K562 (cell line): Measurements from ENCODE around the gene HYOU1. TPM values are rescaled to one million over a fixed set of nuclear protein-coding genes. Genes with fewer than 3 reads are reported as not detected.

Source experiments
- CEBPZ ChIP-seq: fragments of 150-350 bp; IDR thresholded peaks from 2 replicates; pipeline ENCODE4 v1.6.1; 2014; ENCODE audit warnings: low read depth, mild to moderate bottlenecking, low read length, borderline replicate concordance
- CREB5 ChIP-seq: fragments of 250-450 bp; sonication (Bioruptor Pico); IDR thresholded peaks from 2 replicates; pipeline ENCODE4 v1.5.0; 2020; ENCODE audit warnings: mild to moderate bottlenecking
- EGR1 ChIP-seq: fragments of 450-650 bp; conservative IDR thresholded peaks from 2 replicates; pipeline ENCODE4 v1.6.1; 2017; ENCODE audit warnings: mild to moderate bottlenecking
- GABPB1 ChIP-seq: sonication (generic); formaldehyde crosslinking; IDR thresholded peaks from 2 replicates; pipeline ENCODE4 v1.8.0; 2022; ENCODE audit warnings: mild to moderate bottlenecking, missing genetic modification reagents
- GTF3C2 ChIP-seq: IDR thresholded peaks from 3 replicates; pipeline ENCODE4 v1.6.1; 2011; ENCODE audit warnings: borderline replicate concordance, mild to moderate bottlenecking, moderate library complexity; ENCODE audit not compliant: insufficient read length; ENCODE audit errors: extremely low read depth
- KDM1A ChIP-seq, 2 experiments: fragments of 450-650 bp; IDR thresholded peaks; 2 replicates each; pipeline ENCODE4 v1.6.1; 2016; ENCODE audit warnings: mild to moderate bottlenecking in 2 of 2
- MECOM ChIP-seq: fragments of 250-450 bp; sonication (Bioruptor Pico); IDR thresholded peaks from 2 replicates; pipeline ENCODE4 v1.8.0; 2022; ENCODE audit warnings: inconsistent platforms
- MYC ChIP-seq, 2 experiments: fragments of 250-450 bp in 1 of 2; sonication (Bioruptor Pico) in 1 of 2; IDR thresholded peaks; 2 replicates each; pipeline versions ENCODE4 v1.5.1 to v1.6.1; 2012 to 2021; ENCODE audit warnings: low read depth in 2 of 2, borderline replicate concordance in 1 of 2, improper control_type of control experiment in 1 of 2, low read length in 1 of 2, mild to moderate bottlenecking in 1 of 2, moderate library complexity in 1 of 2
- NFE2L1 ChIP-seq: fragments of 450-650 bp; IDR thresholded peaks from 2 replicates; pipeline ENCODE4 v1.6.1; 2016; ENCODE audit warnings: missing genetic modification characterization, low read depth, mild to moderate bottlenecking, missing compliant biosample characterization, moderate library complexity, borderline replicate concordance
- NFIX ChIP-seq: fragments of 250-450 bp; sonication (Bioruptor Pico); IDR thresholded peaks from 2 replicates; pipeline ENCODE4 v1.4.0; 2020; ENCODE audit warnings: low read depth, mild to moderate bottlenecking, moderate library complexity
- RFX5 ChIP-seq: IDR thresholded peaks from 2 replicates; pipeline ENCODE4 v1.6.1; 2011; ENCODE audit warnings: low read depth, mild to moderate bottlenecking, improper control_type of control experiment, low read length
- SAP30 ChIP-seq: fragments of 200-600 bp; sonication (generic); IDR thresholded peaks from 2 replicates; pipeline ENCODE4 v1.6.1; 2012; ENCODE audit warnings: borderline replicate concordance, low read depth, mild to moderate bottlenecking, moderate library complexity, low read length, control low read depth, inconsistent platforms; ENCODE audit not compliant: insufficient read depth, poor library complexity, severe bottlenecking
- ZBTB11 ChIP-seq, 3 experiments: fragments of 200-800 bp in 1 of 3; fragments of 250-450 bp in 1 of 3; fragments of 450-650 bp in 1 of 3; sonication (Bioruptor Pico) in 1 of 3; sonication (Bioruptor generic) in 1 of 3; formaldehyde crosslinking in 1 of 3; IDR thresholded peaks; 2 replicates each; pipeline versions ENCODE4 v1.6.1 to v1.8.0; 2016 to 2022; ENCODE audit warnings: mild to moderate bottlenecking in 2 of 3, missing genetic modification characterization in 2 of 3, missing compliant biosample characterization in 1 of 3, moderate library complexity in 1 of 3
- polyA plus RNA-seq, 8 experiments: library from polyadenylated mRNA; depleted of rRNA in 4 of 8; stranded (reverse) in 5 of 8; unstranded in 3 of 8; fragments of >200 nt; fragmentation: Nextera tagmentation in 2 of 8; fragmentation: Illumina TruSeq in 1 of 8; extraction: Ambion mirVana in 2 of 8; extraction: Trizol in 1 of 8; gene quantifications; 2 replicates each; pipeline versions ENCODE4 v1.2.1 to v1.2.3, GENCODE V29; 2011 to 2014; ENCODE audit warnings: inconsistent platforms in 1 of 8, missing spikeins in 1 of 8
- total RNA-seq, 7 experiments: library from RNA; depleted of rRNA in 6 of 7; stranded (reverse); fragments of >200 nt in 6 of 7; fragmentation: Illumina TruSeq in 2 of 7; extraction: Trizol in 2 of 7; gene quantifications; 2 replicates each; pipeline versions ENCODE4 v1.2.1 to v1.2.3, GENCODE V29; 2011 to 2021; ENCODE audit warnings: low replicate concordance in 1 of 7

The HYOU1 gene
- total and polyA plus RNA-seq, 9 of the 15 experiments (the other 6 are each of a cell fraction or from before 2014, with no cell fraction given), result 19.5 to 197 (median 128) TPM

- TF ChIP-seq GTF3C2, result no peak
- TF ChIP-seq CEBPZ, result no peak
- peak; percentile 63; the same call in 1 of the 2 replicates for TF ChIP-seq MYC (IDR thresholded peaks at IDR 0.05; ENCODE audit: low read depth, low read length)
- no peak for TF ChIP-seq MYC (CRISPR knock-in tag; IDR thresholded peaks at IDR 0.05; ENCODE audit: borderline replicate concordance, low read depth)
- TF ChIP-seq NFIX (CRISPR knock-in tag), result 0 out of 2 replicates have a peak, but pooled peaks have one; percentile 8
- TF ChIP-seq RFX5, result no peak
- TF ChIP-seq CREB5, result no peak
- peak; percentile 70 for TF ChIP-seq GABPB1 (CRISPR knock-in tag)
- TF ChIP-seq NFE2L1 (tag), result no peak; the same call in 1 of the 2 replicates
- peak in 1 of 3 experiments; percentile 80; a peak in 2 of 6 replicates for TF ChIP-seq ZBTB11 (CRISPR knock-in tag; IDR thresholded peaks at IDR 0.05)
- TF ChIP-seq MECOM (CRISPR knock-in tag), result peak; percentile 62; the same call in 1 of the 2 replicates
- TF ChIP-seq KDM1A (IDR thresholded peaks at IDR 0.05), result peak; percentile 75 to 86
- TF ChIP-seq EGR1, result peak; percentile 56; the same call in 1 of the 2 replicates
- peak; percentile 40 for TF ChIP-seq SAP30
Measured at GRCh38 chr11:119087747-119088241, 30.8 kb upstream of the HYOU1 start (continued).
